HCEC 1CT (cell line): ENCODE measurements around the gene CTDP1.

ENCODE experiments used
- DNase-seq: peaks from one replicate; pipeline ENCODE4 v3.0.0-alpha.2; 2017

The CTDP1 gene

GRCh38 chr18:79799619-79800370 is 120.2 kb downstream of the CTDP1 start:
- DNase-seq = no peak

- DNase-seq = no peak
Measured at GRCh38 chr18:79800371-79801180, 121.0 kb downstream of the CTDP1 start.

GRCh38 chr18:79801217-79801616 is 121.6 kb downstream of the CTDP1 start:
- no peak for DNase-seq

GRCh38 chr18:79801641-79802040 is 122.0 kb downstream of the CTDP1 start:
- DNase-seq = no peak

- DNase-seq = no peak
Measured at GRCh38 chr18:79802298-79802697, 122.7 kb downstream of the CTDP1 start.

GRCh38 chr18:79803611-79804051 is 124.0 kb downstream of the CTDP1 start:
- no peak for DNase-seq
